ENCODE results near the gene PRLR. TPM values are rescaled to one million over a fixed set of nuclear protein-coding genes. Genes with fewer than 3 reads are reported as not detected.

PRLR gene
- total RNA-seq, 1 experiment from 2014 or later: 0.59 TPM

DNA sequence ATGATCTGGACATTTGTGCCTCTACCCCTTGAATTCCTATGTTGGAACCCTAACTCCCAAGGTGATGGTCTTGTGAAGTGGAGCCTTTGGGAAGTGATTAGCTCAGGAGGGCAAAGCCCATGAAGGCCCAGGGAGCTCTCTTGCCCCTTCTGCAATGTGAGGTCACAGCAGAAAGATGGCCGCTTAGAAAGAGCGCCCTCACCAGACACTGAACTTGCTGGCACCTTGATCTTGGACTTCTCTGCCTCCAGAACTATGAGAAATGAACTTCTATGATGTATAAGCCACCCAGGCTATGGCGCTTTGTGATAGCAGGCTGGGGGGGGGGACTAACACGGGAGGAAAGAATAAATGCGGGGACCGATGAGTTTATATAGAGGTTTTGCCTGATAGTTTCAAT is 227.8 kb downstream of the PRLR start:
- no TSS peak for BruUV-seq (replicated peaks)
- Mint-ChIP-seq H3K9me3 (ENCODE audit: low read depth, unreplicated experiment) (no peaks in the 10 kb centered on the region), H3K4me3 (ENCODE audit: low read depth, unreplicated experiment) (no peak overlapping the region), H3K36me3 (ENCODE audit: insufficient read depth, unreplicated experiment) (no peaks in the 10 kb centered on the region), H3K27ac (ENCODE audit: unreplicated experiment) (no peak overlapping the region), H3K4me1 (ENCODE audit: low read depth, unreplicated experiment) (peaks cover 8% of the 10 kb centered on the region), H3K27me3 (ENCODE audit: unreplicated experiment) (peaks cover 54% of the 10 kb centered on the region)
- no peak for DNase-seq
- CTCF ChIA-PET: interaction anchor here (1.5 to 2.2 kb wide), 2 partner anchors 44 to 87 kb away, joined by 10 to 20 read pairs; partner anchors contain the start of genes BRIX1 and RAD1
- TF ChIP-seq, protein P1, sequence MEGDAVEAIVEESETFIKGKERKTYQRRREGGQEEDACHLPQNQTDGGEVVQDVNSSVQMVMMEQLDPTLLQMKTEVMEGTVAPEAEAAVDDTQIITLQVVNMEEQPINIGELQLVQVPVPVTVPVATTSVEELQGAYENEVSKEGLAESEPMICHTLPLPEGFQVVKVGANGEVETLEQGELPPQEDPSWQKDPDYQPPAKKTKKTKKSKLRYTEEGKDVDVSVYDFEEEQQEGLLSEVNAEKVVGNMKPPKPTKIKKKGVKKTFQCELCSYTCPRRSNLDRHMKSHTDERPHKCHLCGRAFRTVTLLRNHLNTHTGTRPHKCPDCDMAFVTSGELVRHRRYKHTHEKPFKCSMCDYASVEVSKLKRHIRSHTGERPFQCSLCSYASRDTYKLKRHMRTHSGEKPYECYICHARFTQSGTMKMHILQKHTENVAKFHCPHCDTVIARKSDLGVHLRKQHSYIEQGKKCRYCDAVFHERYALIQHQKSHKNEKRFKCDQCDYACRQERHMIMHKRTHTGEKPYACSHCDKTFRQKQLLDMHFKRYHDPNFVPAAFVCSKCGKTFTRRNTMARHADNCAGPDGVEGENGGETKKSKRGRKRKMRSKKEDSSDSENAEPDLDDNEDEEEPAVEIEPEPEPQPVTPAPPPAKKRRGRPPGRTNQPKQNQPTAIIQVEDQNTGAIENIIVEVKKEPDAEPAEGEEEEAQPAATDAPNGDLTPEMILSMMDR (IDR thresholded peaks at IDR 0.05; ENCODE audit: unreplicated experiment): no peak
- intact Hi-C loops (cut with micrococcal nuclease; ENCODE audit: unreplicated experiment): loop anchor here (2.0 to 5.0 kb wide), 2 partner anchors 515 to 528 kb away; no protein-coding TSS in a partner anchor

DNA sequence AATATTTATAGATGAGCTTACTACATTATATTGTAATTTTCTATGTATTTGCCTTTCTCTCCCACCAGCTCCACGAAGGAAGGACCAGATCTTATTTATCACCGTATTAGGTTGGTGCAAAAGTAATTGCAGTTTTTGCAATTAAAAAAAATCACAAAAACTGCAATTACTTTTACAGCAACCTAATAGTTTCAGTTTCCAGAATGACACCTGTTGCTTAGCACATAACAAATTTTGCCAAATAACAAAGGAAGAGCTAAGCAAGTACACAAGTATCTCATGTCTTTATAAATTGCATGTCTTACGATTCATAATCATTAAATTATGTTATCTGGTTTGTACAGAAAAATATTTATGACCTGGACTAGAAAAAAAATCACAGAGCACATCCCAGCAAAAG is 228.4 kb downstream of the PRLR start:
- intact Hi-C loops (cut with micrococcal nuclease; ENCODE audit: unreplicated experiment): loop anchor here (2.0 to 5.0 kb wide), 2 partner anchors 515 to 527 kb away; no protein-coding TSS in a partner anchor
- H3K4me1 Mint-ChIP-seq (ENCODE audit: low read depth, unreplicated experiment): peaks cover 8% of the 10 kb centered on the region
- no TSS peak for BruUV-seq (replicated peaks)
- H3K9me3 Mint-ChIP-seq (ENCODE audit: low read depth, unreplicated experiment): no peaks in the 10 kb centered on the region
- H3K27ac Mint-ChIP-seq (ENCODE audit: unreplicated experiment): no peak overlapping the region
- peaks cover 48% of the 10 kb centered on the region for H3K27me3 Mint-ChIP-seq (ENCODE audit: unreplicated experiment)
- no peak for DNase-seq
- TF ChIP-seq, protein P1 (IDR thresholded peaks at IDR 0.05; ENCODE audit: unreplicated experiment): no peak
- no peaks in the 10 kb centered on the region for H3K36me3 Mint-ChIP-seq (ENCODE audit: insufficient read depth, unreplicated experiment)
- no peak overlapping the region for H3K4me3 Mint-ChIP-seq (ENCODE audit: low read depth, unreplicated experiment)
- CTCF ChIA-PET: no interaction called here

Other genes starting within 250 kb of the PRLR start
- gene AGXT2, start 182.5 kb downstream of the PRLR start, total RNA-seq (2022): not detected in 2 replicates

All from Calu3 (cell line).